Stimulated activated CD4-positive, alpha-beta T cell treated with anti-CD3 and anti-CD28 coated beads, Interleukin-4, amount 100 ng/mL, for 4 hours (primary cell): ENCODE data around the gene SLC23A2.
"Not testable (repeated sequence)": the region's sequence is repeated elsewhere in the genome, so short reads cannot be mapped to it uniquely, and the experiment has no call there.

Experiments used
- DNase-seq, 2 experiments: peaks; one replicate each; pipeline ENCODE4 v3.0.0-alpha.2; 2020

Gene SLC23A2

DNA sequence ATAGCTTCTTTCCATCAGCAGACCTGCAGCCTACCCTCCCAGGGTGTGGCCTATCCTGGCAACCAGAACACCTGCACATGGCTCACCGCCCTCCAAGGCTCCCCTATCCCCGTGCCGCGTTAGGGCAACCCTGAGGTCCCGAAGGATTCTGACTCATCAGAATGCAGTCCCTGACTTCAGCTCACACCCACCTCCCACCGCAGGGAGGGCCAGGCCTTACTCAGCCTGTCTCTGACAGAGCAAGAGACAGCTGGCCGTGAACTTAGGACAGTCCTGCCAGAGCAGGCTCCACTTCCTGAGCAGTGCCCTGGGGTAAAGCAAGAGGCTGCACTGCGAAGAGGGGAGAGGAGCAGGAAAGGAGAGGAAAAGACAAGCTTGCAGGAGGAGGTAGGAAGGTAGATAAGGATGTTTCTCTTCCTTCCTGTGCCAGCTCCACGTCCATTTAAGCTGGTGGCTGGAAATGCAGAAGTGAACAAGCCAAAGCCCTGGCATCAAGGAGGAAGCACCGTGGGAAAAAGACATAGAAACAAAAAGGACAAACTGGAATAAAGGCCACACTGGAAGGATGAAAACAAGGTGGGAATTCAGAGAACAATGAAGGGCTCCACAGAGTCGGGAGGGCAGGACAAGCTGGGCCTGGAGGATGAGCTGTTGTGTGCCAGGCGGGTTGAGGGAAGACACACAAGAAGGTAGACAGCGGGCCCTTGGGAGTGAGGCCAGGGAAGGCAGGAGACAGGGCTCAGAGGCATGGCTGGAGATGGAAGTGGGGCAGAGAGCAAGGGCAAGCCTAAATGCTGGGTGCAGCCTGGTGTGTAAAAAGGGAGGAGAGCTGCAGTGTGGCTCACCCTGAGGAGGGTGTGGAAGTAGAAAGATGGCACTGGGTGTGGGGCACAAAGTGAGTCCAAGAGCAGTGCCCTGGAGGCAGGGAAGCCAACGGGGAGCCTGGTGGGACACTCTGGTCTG, 102.7 kb downstream of the SLC23A2 start:
- no peak for DNase-seq

- no peak for DNase-seq
Measured at GRCh38 chr20:4897600-4897999, 103.7 kb downstream of the SLC23A2 start.

DNA sequence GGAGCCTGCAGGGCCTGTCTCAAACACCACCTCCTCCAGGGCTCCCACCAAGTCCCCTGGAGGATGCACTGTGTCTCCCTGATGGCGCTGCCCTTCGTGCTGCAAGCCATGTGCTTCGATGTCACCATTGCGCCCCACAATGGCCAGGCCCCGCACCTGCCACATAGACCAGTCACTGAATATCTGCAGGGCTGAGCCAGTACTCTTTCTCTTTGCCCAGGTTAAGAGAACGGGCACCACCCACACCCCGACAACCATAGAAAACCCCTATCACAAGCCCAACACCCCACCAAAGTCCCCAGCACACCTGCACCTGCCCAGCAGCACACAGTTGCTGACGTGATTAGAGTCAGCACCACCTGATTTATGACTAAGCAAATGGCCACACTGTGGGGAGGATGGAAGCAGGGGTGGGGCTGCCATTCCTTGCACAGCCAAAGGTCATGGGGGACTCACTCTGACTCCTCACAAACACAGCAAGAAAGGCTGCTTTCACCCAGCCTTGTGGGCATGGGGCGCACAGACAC, 104.3 kb downstream of the SLC23A2 start:
- no peak for DNase-seq

- DNase-seq, result no peak
Measured at GRCh38 chr20:4896119-4896702, 105.1 kb downstream of the SLC23A2 start.

- DNase-seq, result no peak
Measured at GRCh38 chr20:4894981-4895381, 106.3 kb downstream of the SLC23A2 start.

DNA sequence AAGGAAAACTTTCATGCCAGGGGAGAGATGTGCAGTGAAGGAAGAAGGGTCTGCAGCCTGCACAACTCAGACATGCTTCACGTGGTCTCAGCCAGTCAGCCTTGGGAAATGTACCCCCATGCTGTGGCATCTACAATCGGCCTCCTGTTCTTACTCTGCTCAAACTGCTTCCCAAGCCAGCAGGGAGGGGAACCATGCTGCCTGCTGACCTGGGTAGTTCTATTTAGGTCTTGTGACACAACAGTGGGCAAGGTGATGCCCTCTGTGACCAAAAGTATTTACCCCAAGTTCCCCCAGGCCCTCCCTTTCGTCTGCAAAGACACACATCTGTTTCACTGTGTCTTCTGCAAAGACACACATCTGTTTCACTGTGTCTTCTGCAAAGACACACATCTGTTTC, 106.9 kb downstream of the SLC23A2 start:
- DNase-seq, result no peak

GRCh38 chr20:4893709-4894108, 107.6 kb downstream of the SLC23A2 start:
- no peak for DNase-seq

GRCh38 chr20:4891997-4892396, 109.3 kb downstream of the SLC23A2 start:
- DNase-seq, result no peak

DNA sequence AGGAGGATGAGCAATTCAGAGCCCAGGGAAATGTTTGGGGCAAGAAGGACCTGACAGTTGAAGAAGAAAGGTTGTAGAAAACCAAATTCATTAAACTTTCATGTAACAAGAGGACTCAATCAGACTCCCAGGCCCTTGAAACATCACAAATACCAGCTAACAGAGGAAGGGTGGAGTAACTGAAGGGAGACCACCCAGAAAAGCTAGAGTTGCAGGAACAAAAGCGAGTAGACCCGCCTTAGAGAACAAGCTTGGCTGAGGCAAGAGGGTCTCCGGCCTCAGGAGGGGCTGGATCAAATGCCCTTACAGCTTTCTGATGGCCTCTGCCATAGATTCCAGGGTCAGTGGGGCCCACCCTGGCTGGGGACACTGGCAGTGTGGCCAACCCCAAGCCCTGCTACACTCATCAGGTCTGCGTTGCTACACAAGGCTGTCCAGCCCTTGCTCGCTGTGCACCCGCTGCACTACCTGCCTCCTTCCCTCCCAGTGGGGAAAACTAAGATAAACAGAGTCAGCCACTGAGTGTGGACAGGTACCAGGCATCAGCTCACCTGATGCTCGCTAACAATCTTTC, 110.0 kb downstream of the SLC23A2 start:
- no peak for DNase-seq

GRCh38 chr20:4889446-4889845, 111.9 kb downstream of the SLC23A2 start:
- no peak for DNase-seq

DNA sequence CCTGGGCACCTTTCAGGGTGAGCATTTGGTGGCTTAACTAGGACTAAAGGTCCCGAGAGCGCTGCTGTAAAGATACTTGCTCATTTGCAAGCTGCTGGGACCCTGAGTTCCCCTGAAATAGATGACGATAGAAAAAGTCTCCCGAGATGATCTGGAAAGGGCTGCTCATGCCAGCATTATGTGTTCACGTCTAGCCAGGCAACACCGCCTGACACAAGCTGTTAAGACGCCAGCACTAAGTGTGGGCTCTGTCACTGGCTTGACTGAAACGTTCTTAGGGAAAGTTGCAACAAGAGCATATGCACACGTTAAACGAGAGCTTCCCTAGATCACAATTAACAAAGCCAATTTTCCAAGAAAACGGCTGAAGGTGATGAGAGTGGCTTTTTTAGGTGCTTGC, 113.7 kb downstream of the SLC23A2 start:
- no peak for DNase-seq

- no peak for DNase-seq
Measured at GRCh38 chr20:4886771-4887527, 114.4 kb downstream of the SLC23A2 start.

GRCh38 chr20:4885877-4886276, 115.4 kb downstream of the SLC23A2 start:
- DNase-seq, result no peak

GRCh38 chr20:4883546-4883945, 117.8 kb downstream of the SLC23A2 start:
- no peak for DNase-seq

- DNase-seq, result no peak
Measured at GRCh38 chr20:4883051-4883450, 118.3 kb downstream of the SLC23A2 start.

GRCh38 chr20:4881006-4881730, 120.1 kb downstream of the SLC23A2 start:
- DNase-seq, result no peak

DNA sequence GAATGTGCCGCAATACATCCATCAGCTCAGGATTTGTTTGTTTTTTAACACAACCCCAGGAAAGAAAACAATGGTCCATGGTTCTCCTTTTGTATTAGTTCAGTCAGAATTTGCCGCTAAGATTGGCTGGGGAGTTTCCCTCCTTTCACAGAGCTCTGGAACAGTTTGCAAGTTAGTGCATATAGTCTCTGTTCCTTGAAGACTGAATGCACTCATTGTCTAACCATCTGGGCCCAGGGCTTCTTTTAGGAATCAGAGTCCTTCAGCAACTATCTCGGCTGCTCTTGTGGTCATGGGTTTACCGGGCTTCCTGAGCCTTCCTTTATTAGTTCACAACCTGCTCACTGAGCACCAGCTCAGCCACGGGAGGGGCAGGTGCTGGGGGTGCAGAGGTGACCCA, 121.3 kb downstream of the SLC23A2 start:
- DNase-seq, result no peak

- DNase-seq, result not testable (repeated sequence)
Measured at GRCh38 chr20:4878099-4878498, 123.2 kb downstream of the SLC23A2 start.

GRCh38 chr20:4876731-4877130, 124.6 kb downstream of the SLC23A2 start:
- no peak for DNase-seq

DNA sequence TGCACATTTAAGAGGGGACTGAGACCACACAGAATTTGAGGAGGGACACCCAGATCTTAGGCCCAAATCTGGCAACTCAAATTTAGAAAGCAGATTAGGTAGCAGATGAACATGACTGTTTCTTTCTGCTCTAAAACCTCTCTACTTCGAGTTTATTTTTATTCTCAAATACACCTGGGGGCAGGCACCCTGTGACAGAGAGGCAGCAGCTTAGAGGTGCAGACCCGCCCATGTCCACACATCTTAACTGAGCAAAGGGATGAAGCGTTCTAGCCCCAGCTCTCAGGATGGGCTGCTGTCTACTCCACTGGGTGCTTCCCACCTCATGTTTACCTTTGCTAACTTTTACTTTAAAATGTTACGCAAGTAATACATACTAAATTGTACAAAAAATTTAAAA, 125.0 kb downstream of the SLC23A2 start:
- no peak for DNase-seq

DNA sequence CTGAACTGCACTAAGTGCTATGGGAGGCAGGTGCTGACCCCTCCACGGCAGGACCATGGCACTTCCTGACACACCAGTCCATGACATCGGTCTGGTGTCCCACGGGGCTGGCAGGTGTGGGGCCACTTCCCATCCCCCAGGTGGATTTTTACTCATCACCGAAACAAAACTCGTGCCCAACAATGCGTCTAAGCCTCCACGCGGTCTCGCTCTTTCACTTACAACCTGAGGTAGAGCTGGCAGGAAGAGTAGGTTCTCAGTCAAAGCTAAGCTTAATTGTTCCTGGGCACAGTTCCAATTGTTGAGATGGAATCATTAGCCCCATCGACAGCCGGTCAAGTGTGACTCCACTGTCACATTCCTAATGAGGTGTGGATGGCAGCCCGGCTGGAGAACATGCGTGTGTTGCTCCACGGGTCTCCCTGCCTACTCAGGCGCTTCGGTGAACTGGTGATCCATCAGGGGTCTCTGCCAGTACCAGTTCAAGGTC, 125.7 kb downstream of the SLC23A2 start:
- DNase-seq, result no peak

DNA sequence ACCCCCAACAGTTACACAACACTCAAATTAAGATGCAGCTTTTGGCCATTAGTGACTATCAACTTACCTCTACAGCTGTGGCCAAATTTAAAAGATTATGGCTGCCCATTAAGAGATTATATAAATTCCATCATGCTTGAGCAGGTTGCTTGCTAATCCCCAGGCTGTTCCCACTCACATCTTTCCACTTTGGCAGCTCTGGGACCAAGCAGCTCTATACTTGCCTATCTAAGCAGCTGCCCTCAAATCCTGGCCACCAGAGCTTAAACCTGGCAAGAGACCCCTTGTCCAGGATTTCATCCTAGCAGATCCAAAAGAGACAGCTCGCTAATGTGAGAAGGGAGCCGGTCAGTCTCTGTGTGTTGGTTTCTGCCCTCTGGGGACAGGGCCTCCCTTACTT, 127.9 kb downstream of the SLC23A2 start:
- no peak for DNase-seq
